Natural killer cell (primary cell): ENCODE measurements around the gene DISC1. TPM values are rescaled to one million over a fixed set of nuclear protein-coding genes. Genes with fewer than 3 reads are reported as not detected.
"Not testable (repeated sequence)": the region's sequence is repeated elsewhere in the genome, so short reads cannot be mapped to it uniquely, and the experiment has no call there.

Source experiments
- ATAC-seq, 3 donors: fragments of 150-1000 bp in 2 of 3; fragments of 200-7000 bp in 1 of 3; cut with Tn5 transposase; 1 replicate in 1 of 3; 2 replicates in 2 of 3; pipeline ENCODE4 v1.10.0; 2021; ENCODE audit warnings: mild to moderate bottlenecking in 2 of 3, moderate library complexity in 2 of 3
- DNase-seq, 2 donors: peaks; one replicate each; pipeline versions ENCODE4 v3.0.0 to v3.0.0-alpha.2; 2013 to 2021; ENCODE audit warnings: mixed read lengths in 1 of 2
- H3K27ac ChIP-seq: one replicate; pipeline ENCODE4 v1.5.1; 2013; ENCODE audit warnings: mild to moderate bottlenecking, low read length
- H3K27me3 ChIP-seq: one replicate; pipeline ENCODE4 v1.6.1; 2013; ENCODE audit warnings: low read length; ENCODE audit not compliant: control insufficient read depth, insufficient read depth
- H3K36me3 ChIP-seq: one replicate; pipeline ENCODE4 v1.6.1; 2013; ENCODE audit warnings: low read length; ENCODE audit not compliant: control insufficient read depth, insufficient read depth
- H3K4me1 ChIP-seq: one replicate; pipeline ENCODE4 v1.6.1; 2013; ENCODE audit warnings: low read length; ENCODE audit not compliant: control insufficient read depth, insufficient read depth
- H3K4me3 ChIP-seq: one replicate; pipeline ENCODE4 v1.5.1; 2013; ENCODE audit warnings: low read length
- H3K9me3 ChIP-seq: one replicate; pipeline ENCODE4 v1.6.1; 2013; ENCODE audit warnings: low read length; ENCODE audit not compliant: control insufficient read depth, insufficient read depth
- H3K27ac Mint-ChIP-seq, 2 donors: one replicate each; pipeline ENCODE4 v1.8.0; 2022; ENCODE audit warnings: mild to moderate bottlenecking in 2 of 2, mixed read lengths in 2 of 2, moderate library complexity in 1 of 2
- H3K27me3 Mint-ChIP-seq, 2 donors: one replicate each; pipeline ENCODE4 v1.8.0; 2022; ENCODE audit warnings: low read depth in 2 of 2, mixed read lengths in 2 of 2
- H3K36me3 Mint-ChIP-seq: one replicate; pipeline ENCODE4 v1.8.0; 2022; ENCODE audit warnings: mixed read lengths
- H3K4me1 Mint-ChIP-seq, 2 donors: one replicate each; pipeline ENCODE4 v1.8.0; 2022; ENCODE audit warnings: mixed read lengths in 2 of 2
- H3K4me3 Mint-ChIP-seq: one replicate; pipeline ENCODE4 v1.8.0; 2022; ENCODE audit warnings: mild to moderate bottlenecking, moderate library complexity, mixed read lengths
- H3K9me3 Mint-ChIP-seq, 2 donors: one replicate each; pipeline ENCODE4 v1.8.0; 2022; ENCODE audit warnings: mixed read lengths in 2 of 2
- WGBS: methylation state at CpG from one replicate; pipeline ENCODE4 v1.1.7; 2013; ENCODE audit warnings: missing lambda C conversion rate; ENCODE audit not compliant: insufficient coverage; 5-methylcytosine and 5-hydroxymethylcytosine counted together
- intact Hi-C: fragments of 100-400 bp; cut with micrococcal nuclease; formaldehyde crosslinking; loops from one replicate; pipeline ENCODE4 v1.14.2; 2022
- total RNA-seq, 4 donors: library from RNA; stranded (reverse); fragments of 120-200 nt in 1 of 4; gene quantifications; one replicate each; pipeline versions ENCODE4 v1.2.3 to v1.2.4, GENCODE V29; 2013 to 2022
- TF ChIP-seq, protein P1 (sequence below): fragments of 200-600 bp; IDR thresholded peaks from one replicate; pipeline ENCODE4 v1.8.0; 2022; ENCODE audit warnings: antibody characterized with exemption

DISC1 gene
- total RNA-seq, 3 donors from 2014 or later (not counting 1 experiment from before 2014, with no cell fraction given), result 5.9 to 10.7 (median 9.7) TPM

DNA sequence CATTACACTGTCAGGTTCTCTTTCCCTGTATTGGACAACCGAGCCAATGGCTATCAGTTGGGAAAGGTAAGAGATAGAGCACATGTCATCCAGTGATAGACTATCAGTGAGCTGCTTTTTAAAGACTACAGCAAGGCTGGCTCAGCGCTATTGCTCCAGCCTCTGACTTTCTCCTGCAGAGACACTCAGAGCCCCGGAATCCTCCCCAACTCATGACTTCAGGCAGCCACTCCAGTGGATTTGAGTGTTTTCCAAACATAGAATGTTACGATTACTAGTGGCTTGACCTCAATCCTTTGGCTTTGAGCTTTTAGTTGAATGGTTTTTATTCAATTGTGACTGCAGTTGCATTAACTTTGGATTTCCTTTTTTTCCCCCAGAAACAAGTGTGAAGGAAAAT, 331.9 kb downstream of the DISC1 start:
- 93% methylated on average over 4 of the region's 4 CpGs for WGBS

GRCh38 chr1:231959225-231959884, 332.8 kb downstream of the DISC1 start:
- no peaks in the 10 kb centered on the region for H3K9me3 Mint-ChIP-seq
- no peaks in the 10 kb centered on the region for H3K4me1 Mint-ChIP-seq
- H3K36me3 ChIP-seq, result no peaks in the 10 kb centered on the region
- no peak overlapping the region for H3K4me3 ChIP-seq
- intact Hi-C loops, result no loop called here
- no peaks in the 10 kb centered on the region for H3K4me1 ChIP-seq
- ATAC-seq (no peak), DNase-seq (no peak)
- TF ChIP-seq, protein P1, sequence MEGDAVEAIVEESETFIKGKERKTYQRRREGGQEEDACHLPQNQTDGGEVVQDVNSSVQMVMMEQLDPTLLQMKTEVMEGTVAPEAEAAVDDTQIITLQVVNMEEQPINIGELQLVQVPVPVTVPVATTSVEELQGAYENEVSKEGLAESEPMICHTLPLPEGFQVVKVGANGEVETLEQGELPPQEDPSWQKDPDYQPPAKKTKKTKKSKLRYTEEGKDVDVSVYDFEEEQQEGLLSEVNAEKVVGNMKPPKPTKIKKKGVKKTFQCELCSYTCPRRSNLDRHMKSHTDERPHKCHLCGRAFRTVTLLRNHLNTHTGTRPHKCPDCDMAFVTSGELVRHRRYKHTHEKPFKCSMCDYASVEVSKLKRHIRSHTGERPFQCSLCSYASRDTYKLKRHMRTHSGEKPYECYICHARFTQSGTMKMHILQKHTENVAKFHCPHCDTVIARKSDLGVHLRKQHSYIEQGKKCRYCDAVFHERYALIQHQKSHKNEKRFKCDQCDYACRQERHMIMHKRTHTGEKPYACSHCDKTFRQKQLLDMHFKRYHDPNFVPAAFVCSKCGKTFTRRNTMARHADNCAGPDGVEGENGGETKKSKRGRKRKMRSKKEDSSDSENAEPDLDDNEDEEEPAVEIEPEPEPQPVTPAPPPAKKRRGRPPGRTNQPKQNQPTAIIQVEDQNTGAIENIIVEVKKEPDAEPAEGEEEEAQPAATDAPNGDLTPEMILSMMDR, result no peak
- H3K9me3 ChIP-seq, result no peaks in the 10 kb centered on the region
- no peak overlapping the region for H3K27ac ChIP-seq
- 94% methylated on average over 6 of the region's 6 CpGs for WGBS
- no peak overlapping the region for H3K4me3 Mint-ChIP-seq
- H3K36me3 Mint-ChIP-seq, result no peaks in the 10 kb centered on the region
- no peaks in the 10 kb centered on the region for H3K27me3 ChIP-seq
- H3K27me3 Mint-ChIP-seq, result peaks cover 0 to 3% of the 10 kb centered on the region in 2 donors
- H3K27ac Mint-ChIP-seq, result no peak overlapping the region

More for the DNA sequence above, 331.9 kb downstream of the DISC1 start:
- Mint-ChIP-seq H3K27me3 (peaks cover 0 to 3% of the 10 kb centered on the region in 2 donors), H3K4me3 (no peak overlapping the region), H3K27ac (no peak overlapping the region), H3K4me1 (no peaks in the 10 kb centered on the region), H3K36me3 (no peaks in the 10 kb centered on the region), H3K9me3 (no peaks in the 10 kb centered on the region)
- TF ChIP-seq, protein P1, result no peak
- intact Hi-C loops, result no loop called here
- DNase-seq (no peak), ATAC-seq (no peak)
- H3K27me3 ChIP-seq, result no peaks in the 10 kb centered on the region
- H3K36me3 ChIP-seq, result no peaks in the 10 kb centered on the region
- no peaks in the 10 kb centered on the region for H3K9me3 ChIP-seq
- H3K4me1 ChIP-seq, result no peaks in the 10 kb centered on the region
- no peak overlapping the region for H3K27ac ChIP-seq
- no peak overlapping the region for H3K4me3 ChIP-seq

DNA sequence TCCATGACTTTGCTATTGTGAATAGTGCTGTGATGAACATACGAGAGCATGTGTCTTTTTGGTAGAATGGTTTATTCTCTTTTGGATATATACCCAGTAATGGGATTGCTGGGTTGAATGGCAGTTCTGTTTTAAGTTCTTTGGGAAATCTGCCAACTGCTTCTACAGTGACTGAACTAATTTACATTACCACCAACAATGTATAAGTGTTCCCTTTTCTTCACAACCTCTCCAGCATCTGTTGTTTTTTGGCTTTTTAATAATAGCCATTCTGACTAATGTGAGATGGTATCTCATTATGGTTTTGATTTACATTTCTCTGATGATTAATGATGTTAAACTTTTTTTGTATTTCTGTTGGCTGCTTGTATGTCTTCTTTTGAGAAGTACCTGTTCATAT, 335.2 kb downstream of the DISC1 start:
- DNase-seq, result not testable (repeated sequence)

DNA sequence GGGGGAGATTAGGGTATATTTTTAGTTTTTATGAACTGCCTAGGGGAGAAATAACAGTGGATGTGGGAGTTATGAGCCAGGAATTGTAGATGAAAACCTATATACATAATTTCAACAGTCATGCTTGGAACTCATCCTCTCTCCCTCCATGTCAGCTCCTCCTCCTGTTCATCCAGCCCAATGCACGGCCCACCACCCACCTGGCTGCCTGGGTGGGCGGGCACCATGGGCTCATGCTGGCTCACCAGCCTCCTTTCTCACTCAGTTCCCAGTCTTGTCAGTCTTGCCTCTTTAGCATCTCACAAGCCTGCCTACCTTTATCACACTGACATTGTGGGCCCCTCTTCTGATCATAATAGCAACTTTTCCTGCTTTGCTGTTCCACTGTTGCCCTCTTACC, 336.0 kb downstream of the DISC1 start:
- intact Hi-C loops, result no loop called here
- Histone ChIP-seq H3K4me3 (no peak overlapping the region), H3K36me3 (no peaks in the 10 kb centered on the region), H3K9me3 (no peaks in the 10 kb centered on the region), H3K27ac (no peak overlapping the region), H3K4me1 (no peaks in the 10 kb centered on the region), H3K27me3 (no peaks in the 10 kb centered on the region)
- H3K27ac Mint-ChIP-seq, result no peak overlapping the region
- H3K9me3 Mint-ChIP-seq, result peaks cover 0 to 3% of the 10 kb centered on the region in 2 donors
- no peak for DNase-seq
- 87% methylated on average over 2 of the region's 2 CpGs for WGBS
- ATAC-seq, result no peak
- peaks cover 0 to 7% of the 10 kb centered on the region in 2 donors for H3K4me1 Mint-ChIP-seq
- H3K4me3 Mint-ChIP-seq, result no peak overlapping the region
- H3K27me3 Mint-ChIP-seq, result peaks cover 0 to 3% of the 10 kb centered on the region in 2 donors
- TF ChIP-seq, protein P1, result no peak
- no peaks in the 10 kb centered on the region for H3K36me3 Mint-ChIP-seq

More for the DNA sequence above, 335.2 kb downstream of the DISC1 start:
- H3K4me1 Mint-ChIP-seq, H3K9me3 ChIP-seq, H3K27ac ChIP-seq, intact Hi-C loops, H3K27me3 Mint-ChIP-seq, H3K36me3 ChIP-seq, H3K36me3 Mint-ChIP-seq, H3K9me3 Mint-ChIP-seq, H3K27ac Mint-ChIP-seq, H3K4me1 ChIP-seq, H3K4me3 Mint-ChIP-seq, H3K27me3 ChIP-seq, H3K4me3 ChIP-seq, ATAC-seq: not testable (repeated sequence)
- WGBS, result 92% methylated on average over 1 of the region's 1 CpG
